DMS153 treated with DMSO at 0.1 percent for 48 hours (cell line): ENCODE measurements around the gene PDK2.

Experiments
- DNase-seq: peaks from one replicate; lab custom pipeline; 2025; ENCODE audit not compliant: unreplicated experiment; lab: John Stamatoyannopoulos, UW

PDK2 gene

DNA sequence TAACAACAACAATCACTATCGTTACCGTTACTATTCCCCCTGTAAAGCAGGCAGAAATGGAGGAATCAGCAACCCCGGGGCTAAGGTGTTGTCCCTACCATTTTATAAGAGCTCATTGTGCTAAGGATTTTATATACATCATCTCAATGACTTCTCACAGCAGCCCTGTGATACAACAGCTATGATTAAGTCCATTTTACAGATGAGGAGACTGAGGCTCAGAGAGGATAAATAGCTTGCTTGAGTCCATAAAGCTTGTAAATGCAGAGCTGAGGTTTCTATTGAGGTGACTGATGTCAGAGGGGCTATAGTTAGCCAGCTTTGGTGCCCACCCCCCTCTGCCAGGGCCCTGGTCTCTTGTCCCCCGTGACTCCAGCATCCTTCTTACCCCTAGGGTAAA lies 16.7 kb upstream of the PDK2 start:
- no peak for DNase-seq

- no peak for DNase-seq
Observed at GRCh38 chr17:50079334-50080095, 15.6 kb upstream of the PDK2 start.

DNA sequence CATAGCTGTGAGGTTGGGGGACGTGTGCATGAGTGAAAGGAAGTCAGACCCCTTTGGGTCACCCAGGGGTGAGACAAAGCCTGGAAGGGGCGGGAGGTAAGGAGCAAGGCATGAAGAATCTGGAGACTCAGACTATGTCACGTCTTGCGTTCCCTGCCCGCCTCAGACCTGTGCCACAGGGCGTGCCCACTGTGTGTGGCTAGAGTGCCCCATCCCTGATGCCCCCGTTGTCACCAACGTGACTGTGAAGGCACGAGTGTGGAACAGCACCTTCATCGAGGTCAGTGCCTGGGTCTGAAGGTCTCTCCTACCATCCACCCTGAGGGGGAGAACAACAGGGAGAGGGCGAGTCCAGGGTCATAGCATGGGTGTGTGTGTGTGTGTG lies 15.1 kb upstream of the PDK2 start:
- no peak for DNase-seq

GRCh38 chr17:50080827-50081226 lies 14.3 kb upstream of the PDK2 start:
- no peak for DNase-seq

- DNase-seq: no peak
Observed at GRCh38 chr17:50081757-50082156, 13.4 kb upstream of the PDK2 start.

DNA sequence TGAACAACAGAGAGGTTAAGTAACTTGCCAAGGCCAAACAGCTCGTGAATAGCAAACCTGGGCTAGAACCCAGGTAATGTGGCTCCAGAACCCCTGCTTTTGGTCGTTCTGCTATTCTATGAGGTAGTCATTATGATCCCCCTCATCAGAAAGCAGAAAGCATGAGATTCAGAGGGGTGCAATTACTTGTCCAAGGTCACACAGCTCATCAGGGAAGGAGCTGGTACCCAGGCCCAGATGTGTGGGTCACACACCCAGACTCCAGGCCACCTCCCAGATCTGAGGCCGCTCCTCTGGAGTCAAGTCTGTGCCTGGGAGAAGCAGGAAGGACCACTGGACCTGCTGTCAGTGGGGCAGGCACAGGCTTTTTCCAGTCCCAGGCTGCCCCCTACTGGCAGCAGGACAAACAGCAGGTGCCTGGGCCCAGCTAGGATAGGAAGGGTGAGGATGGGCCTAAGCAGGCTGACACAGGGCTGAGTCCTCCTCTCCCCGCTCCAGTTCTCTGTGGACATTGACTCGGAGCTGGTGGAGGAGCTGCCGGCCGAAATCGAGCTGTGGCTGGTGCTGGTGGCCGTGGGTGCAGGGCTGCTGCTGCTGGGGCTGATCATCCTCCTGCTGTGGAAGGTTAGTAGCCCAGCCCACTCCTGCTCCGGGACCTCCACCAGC lies 7.8 kb upstream of the PDK2 start:
- peak; percentile 23 for DNase-seq

- DNase-seq: no peak
Observed at GRCh38 chr17:50087912-50088405, 7.2 kb upstream of the PDK2 start.

- DNase-seq: no peak
Observed at GRCh38 chr17:50088952-50089825, 6.0 kb upstream of the PDK2 start.

GRCh38 chr17:50090071-50090470 lies 5.1 kb upstream of the PDK2 start:
- no peak for DNase-seq

DNA sequence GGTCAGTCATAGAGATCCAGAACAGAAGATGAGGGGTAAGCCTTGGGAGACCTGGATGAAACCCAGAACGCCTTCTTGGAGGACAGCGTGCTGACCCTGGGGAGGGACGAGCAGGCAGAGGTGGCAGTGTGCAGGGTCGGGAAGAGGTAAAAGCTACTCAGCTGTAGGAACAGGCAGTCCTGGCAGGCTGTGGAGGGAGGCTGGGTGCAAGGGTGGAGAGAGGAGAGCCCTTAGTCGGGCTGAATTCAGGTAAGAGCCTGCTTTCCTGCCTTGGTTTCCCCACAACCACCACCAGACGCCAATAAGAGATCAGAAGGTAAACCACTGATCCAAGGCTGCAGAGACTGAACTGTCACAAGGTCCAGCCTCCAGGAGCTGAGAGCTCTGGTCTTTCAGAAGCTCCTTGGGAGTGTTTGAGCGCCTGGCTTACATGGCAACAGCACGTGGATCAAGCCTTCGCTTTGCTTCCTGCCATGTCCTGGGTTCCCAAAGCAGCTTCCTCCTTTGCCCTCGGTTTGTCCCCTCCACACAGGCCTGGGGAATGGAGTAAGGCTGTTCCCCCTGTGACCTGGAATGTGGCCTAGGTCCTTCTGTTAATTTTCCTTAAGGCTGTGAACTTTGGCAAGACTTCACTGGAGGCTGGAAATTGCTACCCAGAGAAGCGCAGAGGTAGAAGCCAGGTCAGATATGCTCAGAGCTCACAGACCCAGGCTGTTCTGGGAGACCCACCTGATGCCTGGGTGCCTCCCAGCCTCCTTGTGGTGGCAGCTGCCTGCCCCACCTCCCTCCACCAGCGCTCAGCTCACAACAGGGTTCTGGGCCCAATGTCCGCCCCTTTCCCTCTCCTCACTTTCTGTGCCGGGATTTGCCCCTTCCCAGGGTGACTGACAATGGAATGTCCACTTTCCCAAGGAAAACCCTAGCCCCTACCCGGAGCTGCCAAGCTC lies 3.9 kb upstream of the PDK2 start:
- DNase-seq: no peak

DNA sequence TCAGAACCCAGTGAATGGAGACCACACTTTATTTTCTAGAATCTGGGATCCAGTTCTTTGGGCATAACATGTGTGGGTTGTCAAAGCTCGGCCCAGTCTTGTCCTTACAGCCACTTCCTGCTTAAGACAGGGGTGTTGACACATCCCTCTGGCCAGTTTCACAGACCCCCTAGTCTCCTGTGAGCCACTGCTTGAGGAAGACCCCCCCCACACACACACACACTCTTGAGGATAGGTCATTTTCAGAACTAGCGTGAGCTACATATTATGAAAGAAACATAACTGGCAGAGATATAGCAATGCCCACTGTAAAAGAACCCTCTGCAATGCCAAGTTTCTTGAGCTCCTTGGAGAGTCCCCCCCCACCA lies 3.2 kb upstream of the PDK2 start:
- DNase-seq: no peak

DNA sequence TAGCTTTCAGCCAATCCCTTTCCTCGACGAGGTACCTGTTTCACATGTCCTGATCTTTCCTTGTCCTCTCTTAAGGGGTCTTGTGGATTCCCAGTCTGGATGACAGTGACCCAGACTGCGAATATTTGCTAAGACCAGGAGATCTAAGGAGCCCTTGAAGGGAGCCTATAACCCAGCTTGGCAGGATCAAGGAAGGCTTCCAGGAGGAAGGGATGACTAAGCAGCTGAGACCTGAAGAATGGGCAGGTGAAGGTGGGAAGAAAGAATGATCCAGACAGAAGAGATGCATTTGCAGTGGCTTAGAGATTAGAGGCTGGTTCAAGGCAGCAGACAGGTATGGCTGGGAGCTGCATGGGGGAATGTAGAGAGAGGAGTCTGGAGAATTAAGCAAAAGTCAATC lies 1.9 kb upstream of the PDK2 start:
- no peak for DNase-seq

DNA sequence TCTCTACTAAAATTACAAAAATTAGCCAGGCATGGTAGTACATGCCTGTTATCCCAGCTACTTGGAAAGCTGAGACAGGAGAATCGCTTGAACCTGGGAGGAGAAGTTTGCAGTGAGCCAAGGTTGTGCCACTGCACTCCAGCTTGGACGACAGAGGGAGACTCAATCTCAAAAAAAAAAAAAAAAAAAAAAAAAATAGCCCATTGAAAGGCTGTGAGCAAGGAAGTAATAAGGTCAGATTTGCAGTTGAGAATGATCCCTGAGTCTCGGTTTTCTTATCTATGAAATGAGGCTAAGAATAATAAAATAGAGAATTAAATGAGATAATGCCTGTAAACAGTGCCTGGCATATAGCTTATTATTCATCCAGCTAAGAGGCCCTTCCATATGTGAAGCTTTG lies 1.3 kb upstream of the PDK2 start:
- DNase-seq: no peak

DNA sequence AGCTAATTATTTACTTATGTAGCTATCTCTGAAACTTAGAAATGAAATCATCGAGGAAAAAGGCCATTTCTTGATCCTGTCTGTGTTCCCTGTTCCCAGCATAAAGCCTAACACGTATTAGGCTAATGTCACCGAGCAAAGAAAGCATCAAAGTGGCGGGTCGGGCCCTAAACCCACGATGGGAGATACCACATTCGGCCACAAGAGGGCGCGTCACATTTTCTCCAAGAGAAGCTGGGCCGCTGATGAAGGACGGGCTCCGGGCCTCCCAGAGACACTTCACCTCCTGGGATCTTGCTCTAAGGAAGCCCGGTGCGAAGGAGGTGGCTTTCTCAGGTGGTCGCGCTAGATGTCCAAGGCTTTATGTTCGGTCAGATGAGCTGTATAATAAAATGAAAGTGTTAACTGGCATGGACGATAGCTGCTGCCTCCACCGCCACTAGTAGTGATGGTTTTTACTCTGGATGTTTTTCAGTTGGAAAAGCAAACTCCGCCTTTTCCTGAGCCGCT lies 853 bp upstream of the PDK2 start:
- DNase-seq: peak; percentile 63

DNA sequence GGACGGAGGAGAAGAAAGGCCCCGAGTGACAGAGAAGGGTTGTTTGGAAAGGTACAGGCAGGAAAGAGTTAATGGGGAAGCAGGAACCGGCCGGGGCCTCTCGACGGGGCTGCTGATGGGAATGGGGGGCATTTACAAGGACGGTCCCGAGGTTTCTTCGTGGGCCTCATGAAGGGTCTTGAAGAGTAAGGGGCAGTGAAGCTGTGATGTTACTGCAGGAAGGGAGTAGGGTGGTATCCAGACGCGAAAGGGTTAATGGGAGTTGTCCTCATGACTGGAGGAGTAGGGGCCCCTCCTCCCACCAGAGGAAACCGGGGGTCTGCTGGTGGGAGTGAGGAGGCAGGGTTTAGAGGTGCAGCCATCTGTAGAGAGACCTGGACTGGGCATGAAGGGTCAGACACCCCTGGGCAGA lies 481 bp downstream of the PDK2 start:
- no peak for DNase-seq

DNA sequence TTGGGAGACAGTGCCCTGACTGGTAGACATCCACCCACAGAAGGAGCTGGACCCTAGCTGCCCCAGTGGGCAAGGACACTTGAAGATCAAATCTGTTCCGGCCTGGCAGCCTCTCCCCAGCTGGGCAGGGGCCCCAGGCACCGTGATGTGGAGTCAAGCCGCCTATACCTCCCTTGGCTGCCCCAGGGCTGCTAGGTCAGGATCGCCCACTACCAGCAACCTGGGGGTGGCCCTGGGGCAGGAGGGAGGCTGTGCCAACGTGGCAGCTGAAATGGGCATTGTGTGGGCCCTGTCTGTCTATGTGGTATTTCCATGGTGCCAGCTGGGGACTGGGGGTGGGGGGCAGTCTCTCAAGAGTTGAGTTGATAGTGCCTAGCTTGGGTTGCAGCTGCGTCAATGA lies 941 bp downstream of the PDK2 start:
- no peak for DNase-seq

DNA sequence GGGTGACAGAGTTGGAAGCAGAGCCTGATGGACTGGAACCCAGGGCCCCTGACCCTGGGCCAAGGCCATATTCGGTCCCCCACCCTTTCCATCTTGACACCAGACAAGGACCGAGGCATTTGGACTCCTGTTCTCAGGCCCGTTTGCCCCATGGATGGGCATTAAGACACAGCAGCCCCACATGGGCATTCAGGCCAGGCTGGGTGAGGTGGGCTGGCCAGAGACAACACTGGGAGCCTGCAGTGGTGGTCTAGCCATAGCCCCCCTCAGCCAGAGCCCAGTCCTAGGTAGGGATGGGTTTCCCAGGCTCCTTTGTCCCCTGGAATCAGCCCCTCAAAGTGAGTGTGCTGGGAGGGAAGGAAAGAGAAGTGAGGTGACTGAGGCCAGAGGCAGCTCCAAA lies 1.6 kb downstream of the PDK2 start:
- DNase-seq: no peak

DNA sequence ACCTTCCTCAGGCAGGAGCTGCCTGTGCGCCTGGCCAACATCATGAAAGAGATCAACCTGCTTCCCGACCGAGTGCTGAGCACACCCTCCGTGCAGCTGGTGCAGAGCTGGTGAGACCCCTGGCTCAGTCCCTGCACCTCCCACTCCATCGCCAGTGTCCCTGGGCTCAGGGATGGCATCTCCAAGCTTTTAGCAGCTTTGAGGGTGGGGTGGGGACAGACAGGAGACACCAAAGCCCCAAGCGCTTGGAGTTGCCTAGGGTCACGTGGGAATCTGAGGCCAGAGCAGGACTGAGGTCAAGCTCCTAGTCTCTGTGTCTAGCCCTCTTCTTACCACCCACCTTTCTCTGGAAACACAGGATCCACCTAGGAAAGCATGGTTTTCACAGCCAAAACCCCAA lies 2.3 kb downstream of the PDK2 start:
- DNase-seq: no peak

DNA sequence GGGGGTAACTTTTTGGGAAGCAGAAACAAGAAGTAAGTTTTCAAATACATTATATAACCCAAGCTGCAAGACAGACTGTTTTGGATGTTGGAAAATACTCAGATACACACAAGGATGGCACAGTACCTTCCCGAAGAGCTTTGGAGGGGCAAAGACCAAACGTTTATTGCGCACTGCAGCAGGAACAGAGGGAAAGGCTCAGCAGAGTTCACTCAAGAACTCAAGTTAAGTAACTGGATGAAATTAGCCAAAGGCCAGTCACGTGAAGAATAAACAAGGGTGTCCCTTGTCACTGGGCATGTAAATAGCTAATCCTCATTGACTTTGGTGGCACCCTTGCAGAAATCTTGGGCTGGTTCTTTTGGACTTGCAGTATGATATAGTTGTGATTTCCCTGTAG lies 2.8 kb downstream of the PDK2 start:
- DNase-seq: no peak

GRCh38 chr17:50098583-50098982 lies 3.4 kb downstream of the PDK2 start:
- DNase-seq: no peak
